Endometrial microvascular endothelial cells (primary cell): ENCODE measurements around the gene TEX22. TPM values are rescaled to one million over a fixed set of nuclear protein-coding genes. Genes with fewer than 3 reads are reported as not detected.

Experiments used
- in situ Hi-C: cut with HindIII; loops from 2 replicates; pipeline ENCODE4 v1.10.0; 2017; ENCODE audit warnings: low sequenced_read_pairs, low pct_unique_long_range_greater_than_20kb; ENCODE audit errors: inconsistent ontology term
- total RNA-seq: library from RNA; depleted of rRNA; stranded (reverse); fragments of >200 nt; gene quantifications from one replicate; pipeline ENCODE4 v1.2.3, GENCODE V29; 2015; ENCODE audit errors: inconsistent ontology term

Gene TEX22
- total RNA-seq, 1 donor from 2014 or later, result not detected

DNA sequence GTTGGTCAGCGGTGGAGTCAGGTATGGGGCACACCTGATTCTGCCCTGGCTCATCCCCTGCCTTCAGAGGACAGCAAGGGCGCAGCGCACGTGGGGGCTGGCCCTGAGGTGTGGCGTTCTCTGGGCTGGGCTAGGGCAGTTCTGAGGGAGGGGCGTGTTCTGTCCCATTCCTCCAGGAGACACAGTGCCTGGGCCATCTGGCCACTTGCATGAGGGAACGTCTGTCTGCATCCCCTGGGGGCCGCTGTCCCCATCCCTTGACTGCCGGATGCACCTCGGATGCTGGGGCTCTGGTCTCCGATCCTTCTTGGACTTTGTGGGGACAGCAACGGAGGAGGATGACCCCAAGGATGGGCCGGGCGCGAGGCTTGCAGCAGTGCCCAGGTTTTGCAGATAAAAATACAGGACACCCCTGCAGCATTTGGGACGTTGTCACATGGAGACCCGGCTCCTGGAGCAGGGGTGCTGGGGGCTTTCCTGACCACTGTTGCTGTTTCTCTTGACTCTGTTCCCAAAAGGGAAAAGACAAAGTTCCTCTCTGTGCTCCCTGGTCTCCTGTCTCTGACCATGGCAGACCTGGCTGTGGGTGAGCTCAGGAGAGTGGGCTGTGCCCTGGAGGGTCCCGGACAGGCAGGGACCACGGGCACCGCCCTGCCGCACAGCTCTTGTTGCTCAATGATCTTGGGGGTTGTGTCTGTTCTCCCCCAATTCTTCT is 28.2 kb downstream of the TEX22 start:
- in situ Hi-C loops, result no loop called here

DNA sequence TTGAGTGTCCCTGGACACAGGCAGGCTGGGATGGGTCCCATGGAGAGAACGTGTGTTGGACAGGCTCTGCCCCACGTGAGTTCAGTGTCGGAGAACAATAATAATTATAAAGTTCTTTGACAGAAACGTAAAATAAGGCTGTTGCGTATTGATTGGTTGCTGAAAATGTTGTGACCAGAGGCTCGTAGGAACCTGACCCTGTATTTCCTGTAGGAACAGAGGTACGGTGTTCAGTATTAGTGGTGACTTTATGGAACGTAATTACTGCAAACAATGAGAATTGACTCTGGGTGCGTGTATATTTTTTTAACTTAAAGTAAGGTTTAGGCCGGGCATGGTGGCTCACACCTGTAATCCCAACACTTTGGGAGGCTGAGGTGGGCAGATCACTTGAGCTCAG is 29.1 kb downstream of the TEX22 start:
- in situ Hi-C loops, result no loop called here

GRCh38 chr14:105427936-105428485 is 29.7 kb downstream of the TEX22 start:
- in situ Hi-C loops, result no loop called here

- in situ Hi-C loops, result no loop called here
Measured at GRCh38 chr14:105430042-105430441, 31.7 kb downstream of the TEX22 start.

DNA sequence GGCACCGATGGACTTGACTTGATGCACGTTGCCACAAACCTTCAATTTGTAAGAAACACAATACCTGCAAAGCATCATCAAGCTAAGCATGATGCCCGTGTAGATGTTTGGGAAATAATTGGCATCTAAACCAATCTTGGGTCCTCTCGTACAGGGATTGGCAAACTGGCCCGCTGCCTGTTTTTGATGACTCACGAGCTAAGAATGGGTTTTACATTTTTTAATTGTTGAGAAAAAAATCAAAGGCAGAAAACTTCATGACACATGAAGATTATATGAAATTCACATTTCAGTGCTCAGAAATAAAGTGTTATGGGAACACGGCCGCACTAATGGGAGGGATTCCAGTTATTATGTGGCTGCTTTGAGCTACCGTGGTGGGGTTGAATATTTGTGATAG is 32.2 kb downstream of the TEX22 start:
- in situ Hi-C loops, result no loop called here

DNA sequence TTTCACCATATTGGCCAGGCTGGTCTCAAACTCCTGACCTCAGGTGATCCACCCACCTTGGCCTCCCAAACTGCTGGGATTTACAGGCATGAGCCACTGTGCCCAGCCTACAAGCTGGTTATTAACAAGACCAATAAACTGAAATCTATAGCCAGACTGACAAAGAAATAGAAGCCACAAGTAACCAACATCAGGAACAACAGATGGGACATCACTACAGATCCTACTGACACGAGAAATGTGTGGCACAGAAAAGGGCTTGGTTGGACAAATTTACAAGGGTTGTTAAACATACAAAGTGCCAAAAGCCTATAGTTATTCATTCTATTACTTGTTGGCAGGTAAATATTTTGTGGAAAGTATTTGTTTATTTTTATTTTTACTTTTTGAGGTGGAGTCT is 32.9 kb downstream of the TEX22 start:
- in situ Hi-C loops, result no loop called here

- in situ Hi-C loops, result no loop called here
Measured at GRCh38 chr14:105432657-105433056, 34.3 kb downstream of the TEX22 start.

- in situ Hi-C loops, result no loop called here
Measured at GRCh38 chr14:105433161-105433605, 34.8 kb downstream of the TEX22 start.

- in situ Hi-C loops, result no loop called here
Measured at GRCh38 chr14:105436402-105436801, 38.1 kb downstream of the TEX22 start.

GRCh38 chr14:105436891-105437722 is 38.8 kb downstream of the TEX22 start:
- in situ Hi-C loops, result no loop called here

DNA sequence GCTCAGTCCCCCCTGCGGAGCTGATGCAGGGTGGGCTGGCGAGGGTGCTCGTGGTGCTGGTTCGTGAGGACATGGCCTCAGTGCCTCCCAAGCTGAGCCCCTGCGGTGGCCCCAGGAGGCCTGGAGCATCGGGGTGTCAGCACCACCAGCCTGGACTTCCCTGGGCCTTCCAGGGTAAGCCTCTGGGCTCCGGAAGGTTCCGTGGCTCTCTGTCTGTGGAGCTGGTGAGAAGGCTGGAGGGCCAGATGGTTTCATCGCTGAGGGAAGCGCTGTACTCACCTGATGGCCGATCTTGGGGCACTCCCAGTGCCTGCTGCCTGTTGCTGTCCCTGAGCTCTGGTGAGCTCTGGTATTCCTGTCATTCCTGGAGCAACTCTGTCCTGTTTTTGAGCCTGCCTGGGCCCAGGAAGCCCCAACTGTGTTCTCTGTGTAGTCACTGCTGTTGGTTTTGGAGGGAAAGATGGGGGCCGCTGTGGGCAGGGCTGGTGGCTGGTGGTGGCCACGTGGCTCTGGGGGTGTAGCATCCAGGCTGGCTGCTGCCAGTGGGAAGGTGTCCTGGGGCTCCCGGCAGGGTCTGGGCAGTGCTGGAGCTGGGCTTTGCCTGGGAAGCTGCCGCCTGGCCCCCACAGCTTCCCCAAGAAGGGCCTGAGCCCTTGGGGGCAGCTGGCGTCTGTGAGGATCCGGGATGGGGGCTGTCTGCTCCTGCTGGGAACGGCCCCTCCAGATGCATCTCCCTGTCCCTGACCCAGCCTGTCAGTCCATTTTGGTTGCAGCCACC is 39.6 kb downstream of the TEX22 start:
- in situ Hi-C loops, result no loop called here

GRCh38 chr14:105439179-105439578 is 40.8 kb downstream of the TEX22 start:
- in situ Hi-C loops, result no loop called here

GRCh38 chr14:105439710-105440553 is 41.6 kb downstream of the TEX22 start:
- in situ Hi-C loops, result no loop called here

- in situ Hi-C loops, result no loop called here
Measured at GRCh38 chr14:105440554-105440900, 42.2 kb downstream of the TEX22 start.

- in situ Hi-C loops, result no loop called here
Measured at GRCh38 chr14:105440992-105441391, 42.7 kb downstream of the TEX22 start.

GRCh38 chr14:105442125-105442524 is 43.8 kb downstream of the TEX22 start:
- in situ Hi-C loops, result no loop called here

GRCh38 chr14:105442834-105443233 is 44.5 kb downstream of the TEX22 start:
- in situ Hi-C loops, result no loop called here

DNA sequence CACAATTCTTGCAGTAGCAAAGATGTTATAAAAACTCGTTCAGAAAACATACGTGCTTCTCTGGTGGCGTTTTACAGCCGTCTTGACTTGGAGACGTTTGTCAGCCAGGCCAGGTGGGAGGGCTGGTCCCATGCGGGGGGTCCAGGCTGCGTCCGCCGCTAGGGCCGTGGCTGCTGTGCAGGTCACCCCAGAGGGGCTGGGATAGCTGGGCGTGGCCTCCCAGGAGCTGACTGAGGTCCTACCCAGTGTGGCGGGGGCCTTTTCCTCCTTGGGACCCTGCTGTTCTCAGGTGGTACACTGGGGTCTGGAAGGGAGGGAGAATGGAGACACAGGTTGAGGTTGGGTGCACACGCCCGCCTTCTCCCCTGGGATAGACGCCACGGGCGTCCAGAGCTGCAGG is 46.5 kb downstream of the TEX22 start:
- in situ Hi-C loops, result no loop called here
